Muscle layer of colon (tissue), 2 donors: ENCODE data around the gene ST8SIA1.

Source experiments
- H3K27ac ChIP-seq: one replicate; pipeline ENCODE4 v1.7.0; 2013; ENCODE audit warnings: low read depth, mild to moderate bottlenecking, low read length, moderate library complexity
- H3K27me3 ChIP-seq, 2 donors: one replicate each; pipeline ENCODE4 v1.7.0; 2013; ENCODE audit warnings: low read length in 2 of 2, mild to moderate bottlenecking in 2 of 2; ENCODE audit not compliant: insufficient read depth in 2 of 2, control insufficient read depth in 1 of 2
- H3K36me3 ChIP-seq: one replicate; pipeline ENCODE4 v1.7.0; 2013; ENCODE audit warnings: mild to moderate bottlenecking, low read length; ENCODE audit not compliant: insufficient read depth
- H3K4me1 ChIP-seq: one replicate; pipeline ENCODE4 v1.7.0; 2013; ENCODE audit warnings: mild to moderate bottlenecking, low read length; ENCODE audit not compliant: insufficient read depth
- H3K4me3 ChIP-seq, 2 donors: one replicate each; pipeline ENCODE4 v1.7.0; 2013; ENCODE audit warnings: low read length in 2 of 2, low read depth in 1 of 2, mild to moderate bottlenecking in 1 of 2, moderate library complexity in 1 of 2
- H3K9ac ChIP-seq: one replicate; pipeline ENCODE4 v1.7.0; 2013; ENCODE audit warnings: low read length
- H3K9me3 ChIP-seq: one replicate; pipeline ENCODE4 v1.7.0; 2013; ENCODE audit warnings: mild to moderate bottlenecking, low read length
- donor health status: abdominal sarcoma.
- donor health status: Adenocarcinoma of cecum.

The ST8SIA1 gene

GRCh38 chr12:22202847-22203246 lies 131.7 kb downstream of the ST8SIA1 start:
- H3K9me3 ChIP-seq, result no peaks in the 10 kb centered on the region
- no peaks in the 10 kb centered on the region for H3K36me3 ChIP-seq
- H3K27ac ChIP-seq, result no peak overlapping the region
- H3K4me3 ChIP-seq, result no peak overlapping the region
- no peaks in the 10 kb centered on the region for H3K27me3 ChIP-seq
- H3K4me1 ChIP-seq, result no peaks in the 10 kb centered on the region
- H3K9ac ChIP-seq, result no peak overlapping the region

- no peak overlapping the region for H3K27ac ChIP-seq
- H3K9me3 ChIP-seq, result no peaks in the 10 kb centered on the region
- H3K9ac ChIP-seq, result no peak overlapping the region
- H3K4me1 ChIP-seq, result no peaks in the 10 kb centered on the region
- no peaks in the 10 kb centered on the region for H3K27me3 ChIP-seq
- H3K4me3 ChIP-seq, result no peak overlapping the region
- H3K36me3 ChIP-seq, result no peaks in the 10 kb centered on the region
These were observed 133.4 kb downstream of the ST8SIA1 start for GRCh38 chr12:22201101-22201500.

DNA sequence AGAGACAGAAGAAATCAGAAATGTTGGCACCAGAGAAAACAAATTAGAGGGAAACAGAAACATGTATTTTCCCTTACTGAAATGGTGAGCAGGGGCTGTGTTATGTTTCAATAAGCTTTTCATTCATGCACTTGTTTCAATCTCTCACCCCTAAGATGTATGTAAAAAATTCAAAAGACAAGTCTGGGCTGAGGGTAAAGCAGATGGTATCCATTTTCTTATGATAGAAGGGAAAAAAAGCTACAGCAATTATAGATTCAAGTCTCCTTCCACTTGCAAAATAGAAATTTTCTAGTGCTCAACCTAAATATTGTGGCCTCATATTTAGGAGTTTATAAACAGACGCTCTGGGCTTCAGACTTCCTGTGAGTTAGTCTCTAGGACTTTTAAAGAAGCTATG lies 138.3 kb downstream of the ST8SIA1 start:
- Histone ChIP-seq H3K9ac (no peak overlapping the region), H3K9me3 (no peaks in the 10 kb centered on the region), H3K27ac (no peak overlapping the region), H3K4me3 (no peak overlapping the region), H3K4me1 (no peaks in the 10 kb centered on the region), H3K27me3 (no peaks in the 10 kb centered on the region), H3K36me3 (no peaks in the 10 kb centered on the region)

GRCh38 chr12:22190969-22191368 lies 143.5 kb downstream of the ST8SIA1 start:
- Histone ChIP-seq H3K9me3 (no peaks in the 10 kb centered on the region), H3K36me3 (no peaks in the 10 kb centered on the region), H3K4me1 (no peaks in the 10 kb centered on the region), H3K4me3 (no peak overlapping the region), H3K27me3 (no peaks in the 10 kb centered on the region), H3K9ac (no peak overlapping the region), H3K27ac (no peak overlapping the region)

DNA sequence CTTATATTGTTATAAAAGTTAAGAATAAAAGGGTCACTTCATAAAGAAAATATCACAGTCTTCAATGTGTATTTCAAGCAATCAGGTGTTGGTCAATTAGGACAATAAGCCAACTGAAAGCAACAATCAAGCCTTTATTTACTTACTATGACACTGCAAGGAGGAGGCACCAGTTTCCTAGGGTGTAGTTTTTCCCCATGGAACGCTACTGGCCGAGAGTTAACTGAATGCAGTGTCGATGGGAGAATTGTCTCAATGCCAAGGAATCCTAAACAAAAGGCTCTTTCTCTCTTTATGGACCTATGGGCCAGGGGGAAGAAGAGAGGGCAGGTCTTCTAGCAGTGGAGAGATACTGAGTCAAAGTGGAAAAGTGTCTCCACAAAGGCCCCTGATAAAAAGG lies 146.1 kb downstream of the ST8SIA1 start:
- H3K36me3 ChIP-seq, result no peaks in the 10 kb centered on the region
- H3K4me3 ChIP-seq, result no peak overlapping the region
- no peak overlapping the region for H3K9ac ChIP-seq
- no peaks in the 10 kb centered on the region for H3K9me3 ChIP-seq
- no peak overlapping the region for H3K27ac ChIP-seq
- H3K27me3 ChIP-seq, result no peaks in the 10 kb centered on the region
- no peaks in the 10 kb centered on the region for H3K4me1 ChIP-seq

DNA sequence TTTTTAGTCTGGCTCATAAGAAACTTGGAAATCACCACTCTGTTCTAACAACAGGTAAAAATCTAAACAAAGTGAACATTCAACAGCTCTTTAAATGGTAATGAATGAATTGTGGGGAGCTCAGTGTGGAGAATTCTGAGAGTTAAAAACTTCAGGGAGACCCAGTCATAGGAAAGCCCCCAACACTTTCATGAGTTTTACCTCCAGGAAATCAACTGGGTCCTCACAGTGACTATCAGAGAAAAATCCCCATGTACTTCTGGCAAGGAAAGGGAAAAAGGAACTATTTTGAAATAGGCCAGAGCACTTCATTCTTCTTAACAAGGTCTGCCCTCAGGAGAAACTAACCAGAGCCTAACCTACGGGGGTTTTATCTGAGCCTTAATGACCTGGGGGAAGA lies 153.8 kb downstream of the ST8SIA1 start:
- H3K27me3 ChIP-seq, result no peaks in the 10 kb centered on the region
- H3K27ac ChIP-seq, result no peak overlapping the region
- H3K4me1 ChIP-seq, result no peaks in the 10 kb centered on the region
- no peaks in the 10 kb centered on the region for H3K9me3 ChIP-seq
- H3K4me3 ChIP-seq, result no peak overlapping the region
- no peak overlapping the region for H3K9ac ChIP-seq
- no peaks in the 10 kb centered on the region for H3K36me3 ChIP-seq

DNA sequence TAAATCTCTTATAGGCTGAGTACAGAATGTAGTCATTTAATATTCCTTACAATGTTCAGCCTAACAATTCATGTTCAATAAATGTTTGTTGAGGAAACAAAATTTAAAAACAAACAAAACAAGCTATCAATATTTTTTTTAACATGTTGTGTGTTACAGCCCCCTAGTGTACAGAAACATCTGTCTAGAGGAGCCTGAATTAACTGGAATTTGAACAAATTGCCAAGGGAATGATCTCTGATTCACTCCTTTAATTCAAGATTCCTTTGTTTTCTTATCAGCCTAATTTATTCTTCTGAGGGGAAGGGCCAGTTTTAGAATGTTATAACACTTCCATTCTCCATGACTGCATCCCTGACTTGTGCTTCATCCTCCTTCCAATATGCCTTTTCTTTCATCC lies 161.3 kb downstream of the ST8SIA1 start:
- no peaks in the 10 kb centered on the region for H3K27me3 ChIP-seq
- no peak overlapping the region for H3K4me3 ChIP-seq
- no peaks in the 10 kb centered on the region for H3K36me3 ChIP-seq
- H3K4me1 ChIP-seq, result no peaks in the 10 kb centered on the region
- H3K27ac ChIP-seq, result no peak overlapping the region
- H3K9me3 ChIP-seq, result no peaks in the 10 kb centered on the region
- H3K9ac ChIP-seq, result no peak overlapping the region

DNA sequence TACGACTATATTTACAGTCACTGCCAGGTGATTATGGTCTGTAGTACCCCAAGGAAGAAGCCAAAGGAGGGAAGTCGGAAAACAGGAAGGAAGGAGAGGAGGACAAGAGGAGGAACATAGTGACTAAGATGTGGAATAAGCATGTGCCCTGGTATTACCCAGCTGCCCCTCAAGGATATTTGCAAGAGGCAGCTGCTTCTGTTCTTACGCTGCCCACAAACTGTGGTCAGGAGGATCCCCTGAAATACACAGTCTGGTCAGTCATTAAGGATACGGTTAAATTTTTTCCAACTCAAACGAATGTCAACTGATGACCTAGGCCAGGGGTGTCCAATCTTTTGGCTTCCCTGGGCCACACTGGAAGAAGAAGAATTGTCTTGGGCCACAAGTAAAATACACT lies 162.0 kb downstream of the ST8SIA1 start:
- no peaks in the 10 kb centered on the region for H3K9me3 ChIP-seq
- H3K4me1 ChIP-seq, result no peaks in the 10 kb centered on the region
- H3K4me3 ChIP-seq, result no peak overlapping the region
- no peaks in the 10 kb centered on the region for H3K27me3 ChIP-seq
- no peaks in the 10 kb centered on the region for H3K36me3 ChIP-seq
- no peak overlapping the region for H3K27ac ChIP-seq
- no peak overlapping the region for H3K9ac ChIP-seq

GRCh38 chr12:22169376-22169775 lies 165.1 kb downstream of the ST8SIA1 start:
- H3K9ac ChIP-seq, result no peak overlapping the region
- H3K4me3 ChIP-seq, result no peak overlapping the region
- no peaks in the 10 kb centered on the region for H3K27me3 ChIP-seq

GRCh38 chr12:22164139-22164538 lies 170.4 kb downstream of the ST8SIA1 start:
- Histone ChIP-seq H3K36me3 (no peaks in the 10 kb centered on the region), H3K9me3 (no peaks in the 10 kb centered on the region), H3K4me1 (no peaks in the 10 kb centered on the region), H3K4me3 (no peak overlapping the region), H3K9ac (no peak overlapping the region), H3K27me3 (no peaks in the 10 kb centered on the region), H3K27ac (no peak overlapping the region)

More at GRCh38 chr12:22169376-22169775, 165.1 kb downstream of the ST8SIA1 start:
- no peaks in the 10 kb centered on the region for H3K4me1 ChIP-seq
- H3K27ac ChIP-seq, result no peak overlapping the region
- H3K36me3 ChIP-seq, result no peaks in the 10 kb centered on the region
- H3K9me3 ChIP-seq, result no peaks in the 10 kb centered on the region

DNA sequence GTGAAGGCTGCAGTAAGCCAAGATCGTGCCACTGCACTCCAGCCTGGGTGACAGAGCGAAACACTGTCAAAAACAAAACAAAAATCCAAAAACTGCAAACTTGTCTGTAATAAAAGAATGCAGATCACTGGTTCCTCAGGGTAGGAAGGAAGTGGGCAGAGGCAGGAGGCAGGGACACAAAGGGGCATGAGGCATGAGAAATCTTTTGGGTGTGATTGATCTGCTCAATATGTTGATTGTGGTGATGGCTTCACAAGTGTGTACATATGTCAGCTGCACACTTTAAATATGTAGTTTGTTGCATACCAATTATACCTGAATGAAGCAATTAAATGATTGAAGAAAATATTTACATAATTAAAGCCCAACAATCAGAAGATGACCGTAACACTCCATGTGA lies 170.9 kb downstream of the ST8SIA1 start:
- Histone ChIP-seq H3K4me3 (no peak overlapping the region), H3K9me3 (no peaks in the 10 kb centered on the region), H3K36me3 (no peaks in the 10 kb centered on the region)

GRCh38 chr12:22160396-22161003 lies 174.0 kb downstream of the ST8SIA1 start:
- no peaks in the 10 kb centered on the region for H3K4me1 ChIP-seq
- no peaks in the 10 kb centered on the region for H3K36me3 ChIP-seq
- no peaks in the 10 kb centered on the region for H3K9me3 ChIP-seq
- H3K27ac ChIP-seq, result no peak overlapping the region
- no peak overlapping the region for H3K4me3 ChIP-seq
- no peaks in the 10 kb centered on the region for H3K27me3 ChIP-seq
- no peak overlapping the region for H3K9ac ChIP-seq

More for the DNA sequence above, 170.9 kb downstream of the ST8SIA1 start:
- H3K27ac ChIP-seq, result no peak overlapping the region
- no peak overlapping the region for H3K9ac ChIP-seq
- no peaks in the 10 kb centered on the region for H3K27me3 ChIP-seq
- H3K4me1 ChIP-seq, result no peaks in the 10 kb centered on the region
